GM19438 (cell line): ENCODE data around the gene TRIM40.

Experiments
- ATAC-seq: cut with Tn5 transposase; IDR thresholded peaks from one replicate; pipeline ENCODE4 v1.9.1; 2021; ENCODE audit warnings: low read depth; ENCODE audit not compliant: unreplicated experiment

Gene TRIM40

GRCh38 chr6:30194797-30195690 is 59.1 kb downstream of the TRIM40 start:
- ATAC-seq, result no peak

- ATAC-seq, result no peak
Observed at GRCh38 chr6:30195951-30196350, 60.0 kb downstream of the TRIM40 start.

DNA sequence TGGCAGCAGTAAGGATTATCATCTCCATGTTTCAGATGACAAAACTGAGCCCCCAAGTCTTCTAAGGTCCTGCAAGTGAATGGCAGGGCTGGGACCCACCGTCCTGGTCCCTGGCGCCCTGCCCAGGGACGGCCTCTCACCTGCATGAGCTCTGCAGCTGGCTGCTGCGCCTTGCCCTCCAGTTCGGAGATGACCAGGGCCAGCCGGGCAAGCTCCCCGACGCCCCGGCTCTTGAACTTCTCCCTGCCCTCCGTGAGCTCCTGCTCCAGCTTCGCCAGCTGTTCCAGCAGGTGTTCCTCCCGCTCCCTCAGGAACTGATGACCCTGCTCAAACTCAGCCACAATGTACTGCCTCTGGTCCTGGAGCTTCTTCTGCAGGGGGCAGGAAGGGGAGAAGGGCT is 60.4 kb downstream of the TRIM40 start:
- no peak for ATAC-seq
